ENCODE data around the gene DLGAP1.
"Not testable (repeated sequence)": the region's sequence is repeated elsewhere in the genome, so short reads cannot be mapped to it uniquely, and the experiment has no call there.

DLGAP1 gene

GRCh38 chr18:3706279-3707097, 748.6 kb downstream of the DLGAP1 start:
- DNase-seq = no peak

- DNase-seq = no peak
These were observed 750.4 kb downstream of the DLGAP1 start for GRCh38 chr18:3704556-3705344.

- peak; percentile 10 to 19 for DNase-seq
These were observed 751.4 kb downstream of the DLGAP1 start for GRCh38 chr18:3703732-3704176.

- DNase-seq = not testable (repeated sequence)
These were observed 755.2 kb downstream of the DLGAP1 start for GRCh38 chr18:3699707-3700567.

GRCh38 chr18:3694030-3694778, 760.9 kb downstream of the DLGAP1 start:
- not testable (repeated sequence) for DNase-seq

GRCh38 chr18:3693410-3693809, 761.7 kb downstream of the DLGAP1 start:
- DNase-seq = no peak

GRCh38 chr18:3692691-3693090, 762.4 kb downstream of the DLGAP1 start:
- DNase-seq = no peak

GRCh38 chr18:3692113-3692621, 762.9 kb downstream of the DLGAP1 start:
- DNase-seq = no peak

- DNase-seq = no peak
These were observed 763.4 kb downstream of the DLGAP1 start for GRCh38 chr18:3691705-3692104.

- DNase-seq = no peak
These were observed 764.4 kb downstream of the DLGAP1 start for GRCh38 chr18:3690764-3691066.

GRCh38 chr18:3689986-3690763, 764.9 kb downstream of the DLGAP1 start:
- no peak for DNase-seq

GRCh38 chr18:3689091-3689490, 766.0 kb downstream of the DLGAP1 start:
- no peak for DNase-seq

GRCh38 chr18:3688690-3689089, 766.4 kb downstream of the DLGAP1 start:
- no peak for DNase-seq

- no peak for DNase-seq
These were observed 771.6 kb downstream of the DLGAP1 start for GRCh38 chr18:3683483-3683882.

- DNase-seq = no peak
These were observed 773.0 kb downstream of the DLGAP1 start for GRCh38 chr18:3682061-3682460.

GRCh38 chr18:3679241-3679640, 775.9 kb downstream of the DLGAP1 start:
- no peak for DNase-seq

GRCh38 chr18:3675994-3676393, 779.1 kb downstream of the DLGAP1 start:
- no peak for DNase-seq

- no peak for DNase-seq
These were observed 779.7 kb downstream of the DLGAP1 start for GRCh38 chr18:3675446-3675845.

GRCh38 chr18:3671176-3671575, 783.9 kb downstream of the DLGAP1 start:
- DNase-seq = no peak

GRCh38 chr18:3669376-3669775, 785.7 kb downstream of the DLGAP1 start:
- no peak for DNase-seq

Data from activated CD4-positive, alpha-beta T cell treated with anti-CD3 and anti-CD28 coated beads, Interleukin-2, amount 50 U/mL, for 48 hours (primary cell).